Stimulated activated CD4-positive, alpha-beta T cell treated with anti-CD3 and anti-CD28 coated beads, TNF-alpha, amount 100 ng/mL, for 1 hour (primary cell): ENCODE data around the gene UGP2.
"Not testable (repeated sequence)": the region's sequence is repeated elsewhere in the genome, so short reads cannot be mapped to it uniquely, and the experiment has no call there.

Experiments
- DNase-seq, 3 donors: peaks; one replicate each; pipeline ENCODE4 v3.0.0-alpha.2; 2020; ENCODE audit warnings: low read depth in 3 of 3, low spot score in 1 of 3

UGP2 gene

DNA sequence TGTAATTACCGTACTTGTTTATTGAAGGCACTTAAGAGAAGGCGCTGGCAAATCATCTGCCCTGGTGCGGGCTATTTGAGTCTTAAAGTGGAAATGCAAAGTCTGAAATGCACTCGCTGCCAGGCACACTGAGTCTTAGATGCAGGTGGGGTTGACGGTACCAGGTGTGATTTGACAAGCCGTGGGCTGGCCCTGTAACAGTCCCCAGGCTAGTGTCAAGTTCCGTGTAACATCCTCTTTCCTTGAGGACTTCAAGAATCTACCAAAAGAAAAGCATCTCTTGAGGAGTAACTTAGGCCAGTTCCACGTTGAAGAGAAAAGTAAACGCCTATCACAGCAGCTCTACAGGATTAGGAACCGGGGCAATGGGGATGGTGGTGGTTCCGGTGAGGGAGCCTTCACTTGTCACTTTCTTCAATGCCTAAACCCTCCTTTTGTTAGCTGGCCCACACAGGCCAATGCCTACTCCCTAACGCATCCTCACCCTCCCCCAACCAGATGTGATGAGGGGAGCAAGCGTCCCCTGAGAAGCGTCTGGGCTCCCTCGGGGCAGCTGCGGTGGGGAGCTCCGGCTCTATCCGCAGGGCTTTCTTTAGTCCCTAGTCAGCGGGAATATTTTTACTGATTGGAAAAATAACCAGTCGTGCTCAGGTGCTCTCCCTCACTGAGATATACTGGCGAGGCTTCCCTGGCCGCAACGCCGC is 1.5 kb upstream of the UGP2 start:
- DNase-seq, result peak in 1 of 3 donors; percentile 23

DNA sequence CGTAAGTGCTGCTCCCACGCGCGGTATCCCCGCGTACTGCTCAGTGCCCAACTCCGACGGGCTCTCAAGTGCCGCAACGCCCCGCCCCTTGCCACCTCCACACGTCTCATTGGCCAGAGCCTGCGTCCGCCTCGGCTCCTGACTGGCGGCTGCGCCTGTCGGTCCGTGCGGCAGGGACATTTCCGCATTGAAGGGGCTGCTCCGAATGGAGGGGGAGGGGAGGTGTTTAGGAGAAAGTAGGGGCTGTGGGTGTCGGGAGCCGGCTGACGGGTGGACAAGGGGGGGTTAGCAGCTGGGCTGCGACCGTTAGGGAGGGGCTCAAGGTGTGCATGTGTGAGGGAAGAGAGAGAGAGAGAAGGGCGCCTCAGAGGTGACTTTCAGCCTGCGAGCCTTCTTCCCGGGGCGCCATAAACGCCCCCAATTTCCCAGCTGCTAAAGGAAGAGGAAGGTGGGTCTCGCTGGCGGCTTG is 877 bp upstream of the UGP2 start:
- peak; percentile 93 for DNase-seq

DNA sequence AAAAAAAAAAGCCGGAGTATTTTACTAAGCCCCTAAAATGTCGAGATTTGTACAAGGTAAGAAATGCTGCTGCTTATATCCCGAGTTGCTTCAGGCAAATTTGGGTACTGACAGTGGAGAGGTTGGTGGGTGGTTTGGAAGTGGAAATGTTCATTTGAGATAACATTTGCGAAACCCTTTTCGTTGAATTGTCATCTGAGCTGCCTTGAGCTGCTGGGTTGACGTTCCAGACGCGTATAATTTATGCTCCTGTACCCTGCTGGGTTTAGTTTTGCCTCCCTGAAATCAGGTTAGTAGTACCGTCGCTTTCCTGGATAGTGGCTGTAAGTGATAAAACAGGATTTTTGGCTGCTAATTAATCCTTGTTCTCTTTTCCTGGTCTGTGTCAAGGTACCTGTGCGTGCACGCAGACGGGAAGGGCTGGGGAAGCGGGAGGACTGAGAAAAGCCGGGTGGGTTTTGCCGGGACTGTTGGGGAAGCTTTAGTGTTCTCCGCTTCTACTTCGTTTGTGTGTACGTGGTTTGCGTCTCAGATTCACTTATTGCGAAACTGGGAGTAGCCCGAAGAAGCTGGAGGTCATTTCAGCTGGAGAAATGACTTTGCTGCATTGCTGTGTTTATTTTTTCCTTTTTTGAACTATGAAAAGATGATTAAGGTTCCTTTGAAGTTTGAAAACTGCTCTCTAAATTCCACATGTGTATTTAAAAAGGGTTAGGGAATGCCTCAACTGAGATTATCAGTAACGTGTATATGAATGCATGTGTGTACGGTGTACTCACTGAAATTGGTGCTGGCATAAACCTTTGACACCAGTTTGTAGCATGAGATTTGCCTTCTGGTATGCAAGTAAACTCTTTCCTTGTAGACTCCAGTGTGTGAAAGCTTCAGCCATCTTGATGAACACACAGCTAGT is 709 bp downstream of the UGP2 start:
- DNase-seq, result no peak

DNA sequence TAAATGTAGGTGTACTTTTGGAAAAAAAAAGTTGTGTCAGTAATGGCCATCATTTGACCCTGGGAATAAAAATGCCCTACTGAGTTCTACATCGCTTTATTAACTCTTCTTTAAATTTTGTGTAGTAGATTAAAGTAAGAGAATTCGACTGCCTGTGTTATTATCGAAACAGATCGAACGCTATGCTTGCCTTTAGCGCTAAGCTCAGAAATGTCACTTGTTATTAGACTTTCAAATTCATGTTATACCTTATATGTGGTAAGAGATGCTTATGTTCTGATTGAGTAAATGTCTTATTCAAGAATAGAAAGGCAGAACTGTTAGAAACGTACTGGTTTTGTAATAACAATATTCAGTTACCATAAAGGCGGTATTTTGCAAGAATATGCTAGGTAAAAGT is 1.4 kb downstream of the UGP2 start:
- DNase-seq, result no peak

DNA sequence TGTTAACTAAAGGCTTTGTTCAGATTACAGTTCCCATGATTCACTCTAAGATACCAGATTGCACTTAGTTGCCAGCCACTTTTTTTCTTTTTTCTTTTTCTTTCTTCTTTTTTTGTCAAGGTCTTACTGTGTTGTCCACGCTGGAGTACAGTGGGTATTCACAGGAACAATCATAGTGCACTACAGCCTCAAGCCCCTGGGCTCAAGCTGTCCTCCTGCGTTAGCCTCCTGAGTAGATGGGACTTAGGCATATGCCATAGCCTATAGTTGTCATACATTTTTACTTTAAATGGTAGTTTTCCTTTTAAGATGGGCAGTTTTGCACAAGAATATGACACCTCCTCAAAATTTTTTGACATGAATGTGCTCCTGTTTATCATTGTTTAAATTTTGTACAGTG is 2.1 kb downstream of the UGP2 start:
- no peak for DNase-seq

DNA sequence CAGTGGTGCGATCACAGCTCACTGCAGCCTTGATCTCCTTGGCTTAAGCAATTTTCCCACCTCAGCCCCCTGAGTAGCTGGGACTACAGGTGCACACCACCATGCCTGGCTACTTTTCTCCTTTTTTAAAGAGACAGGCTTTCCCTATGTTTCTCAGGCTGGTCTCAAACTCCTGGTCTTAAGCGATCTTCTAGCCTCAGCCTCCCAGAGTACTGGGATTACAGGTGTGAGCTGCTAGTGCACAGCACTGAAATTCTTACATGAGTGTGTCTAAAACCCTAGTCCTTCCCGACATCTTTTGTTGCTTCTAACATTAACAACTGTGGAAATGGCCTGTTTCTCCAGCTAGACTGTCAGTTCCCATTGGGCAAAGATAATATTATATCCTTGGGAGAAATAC is 2.9 kb downstream of the UGP2 start:
- DNase-seq, result no peak

DNA sequence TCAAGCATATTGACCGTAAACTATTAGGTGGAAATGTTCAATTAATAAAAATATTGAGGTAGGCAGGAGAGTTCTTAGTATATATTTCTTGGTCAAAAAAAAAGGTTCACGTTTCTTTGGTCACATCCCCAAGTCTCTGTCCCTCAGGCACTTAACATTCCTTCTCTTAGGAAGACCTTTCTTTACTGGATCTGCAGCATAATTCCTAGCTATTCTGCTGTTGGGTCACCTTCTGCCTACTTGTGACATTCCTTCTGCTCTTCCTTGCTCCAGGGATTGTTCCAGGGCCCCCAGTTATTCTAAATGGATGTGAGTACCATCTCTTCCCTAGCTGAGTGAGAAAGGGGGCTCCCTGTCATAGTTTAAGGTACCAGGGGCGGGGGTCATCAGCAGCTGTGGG is 4.2 kb downstream of the UGP2 start:
- DNase-seq, result no peak

DNA sequence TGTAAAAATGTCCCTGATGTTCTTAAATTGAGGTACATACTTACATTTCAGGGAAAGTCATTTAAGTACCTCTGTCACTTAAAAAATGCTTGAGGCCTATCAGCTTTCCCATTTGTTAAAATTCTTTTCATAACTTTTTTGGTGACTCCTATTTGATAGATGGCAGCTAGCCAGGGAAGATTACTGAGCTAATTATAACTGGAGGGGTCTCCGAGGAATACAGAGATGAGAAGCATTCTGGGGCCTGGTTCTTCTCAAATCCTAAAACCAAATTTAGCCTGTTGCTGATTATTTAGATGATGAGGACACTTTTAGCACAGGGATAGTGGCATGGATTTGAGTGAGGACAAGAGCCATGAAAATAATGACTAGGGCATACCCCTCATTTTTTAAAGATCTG is 4.8 kb downstream of the UGP2 start:
- no peak for DNase-seq

DNA sequence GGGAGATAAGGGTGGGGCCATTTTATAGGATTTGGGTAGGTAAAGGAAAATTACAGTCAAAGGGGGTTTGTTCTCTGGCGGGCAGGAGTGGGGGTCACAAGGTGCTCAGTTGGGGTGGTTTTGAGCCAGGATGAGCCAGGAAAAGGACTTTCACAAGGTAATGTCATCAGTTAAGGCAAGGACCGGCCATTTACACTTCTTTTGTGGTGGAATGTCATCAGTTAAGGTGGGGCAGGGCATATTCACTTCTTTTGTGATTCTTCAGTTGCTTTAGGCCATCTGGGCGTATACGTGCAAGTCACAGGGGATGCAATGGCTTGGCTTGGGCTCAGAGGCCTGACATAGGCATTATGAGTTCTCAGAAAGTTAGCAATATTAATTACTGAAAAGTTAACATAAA is 5.9 kb downstream of the UGP2 start:
- DNase-seq, result not testable (repeated sequence)

DNA sequence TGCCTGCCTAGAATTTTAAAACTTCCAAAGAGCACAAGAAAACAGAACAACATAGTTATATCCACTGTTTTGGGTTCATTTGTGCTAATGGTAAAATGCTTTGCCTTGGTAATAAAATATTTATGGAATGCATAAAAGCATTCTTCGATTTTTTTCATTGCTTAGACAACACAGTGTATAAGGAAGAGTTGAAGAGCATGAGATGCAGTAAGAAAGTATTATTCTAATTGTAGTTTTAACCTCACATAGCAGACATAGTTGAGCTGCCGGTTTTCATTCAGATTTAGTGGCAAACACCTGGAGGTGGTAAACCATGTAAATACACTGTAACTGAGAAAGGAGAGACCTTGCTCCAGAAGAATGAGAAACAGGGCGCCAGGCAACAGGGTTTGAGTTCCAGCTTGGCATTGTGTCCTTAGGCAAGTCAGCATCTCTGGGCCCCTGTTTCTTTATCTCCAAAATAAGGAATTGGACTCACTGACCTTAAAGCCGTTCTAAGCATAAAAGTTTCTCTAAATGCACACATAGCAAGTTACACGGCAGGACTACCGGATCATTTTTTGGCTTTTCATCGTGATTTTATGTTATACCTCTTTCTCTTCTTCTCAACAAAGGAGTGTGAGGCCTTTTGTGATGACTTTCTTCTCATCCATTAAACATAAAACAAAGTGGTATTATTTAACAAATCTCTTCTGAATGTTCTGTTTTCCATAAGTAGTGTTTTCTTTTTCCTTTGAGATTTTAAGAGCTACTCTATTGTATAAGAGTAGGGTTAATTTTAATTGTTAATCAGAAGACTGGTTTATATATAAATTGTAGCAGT is 7.9 kb downstream of the UGP2 start:
- DNase-seq, result no peak

DNA sequence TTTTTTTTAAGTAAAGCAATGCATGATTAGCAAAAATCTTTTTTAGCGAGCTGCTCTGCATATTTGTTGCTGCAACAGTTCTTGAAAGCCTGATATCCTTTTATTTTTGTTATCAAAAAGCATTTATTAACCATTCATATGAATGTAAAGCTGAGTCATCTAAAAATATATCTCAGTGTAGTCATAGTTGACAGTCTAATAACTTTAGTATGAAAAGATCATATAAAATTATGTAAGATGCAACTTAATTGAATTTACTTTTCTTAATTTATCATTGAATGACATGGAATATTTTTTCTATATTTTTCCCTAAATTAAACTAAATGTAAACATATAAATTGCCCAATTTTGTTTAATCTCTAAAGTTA is 8.5 kb downstream of the UGP2 start:
- no peak for DNase-seq

DNA sequence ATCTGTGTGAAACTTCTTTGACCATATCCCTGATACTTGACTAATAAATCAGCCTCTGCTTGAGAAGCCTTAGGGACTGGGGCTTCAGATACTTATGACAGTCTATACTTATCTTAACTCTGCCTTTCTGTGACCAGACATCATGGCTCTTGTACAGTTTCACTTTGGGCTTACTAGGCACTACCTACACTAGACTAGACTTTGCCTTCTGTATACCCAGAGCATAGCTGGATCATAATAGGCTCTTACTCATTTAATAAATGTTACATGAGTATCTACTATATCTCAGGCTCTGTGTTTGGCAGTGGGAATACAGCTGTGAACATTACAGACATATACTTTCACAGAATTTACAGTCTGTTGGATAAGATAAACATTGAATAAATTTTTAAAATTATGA is 9.0 kb downstream of the UGP2 start:
- DNase-seq, result no peak

DNA sequence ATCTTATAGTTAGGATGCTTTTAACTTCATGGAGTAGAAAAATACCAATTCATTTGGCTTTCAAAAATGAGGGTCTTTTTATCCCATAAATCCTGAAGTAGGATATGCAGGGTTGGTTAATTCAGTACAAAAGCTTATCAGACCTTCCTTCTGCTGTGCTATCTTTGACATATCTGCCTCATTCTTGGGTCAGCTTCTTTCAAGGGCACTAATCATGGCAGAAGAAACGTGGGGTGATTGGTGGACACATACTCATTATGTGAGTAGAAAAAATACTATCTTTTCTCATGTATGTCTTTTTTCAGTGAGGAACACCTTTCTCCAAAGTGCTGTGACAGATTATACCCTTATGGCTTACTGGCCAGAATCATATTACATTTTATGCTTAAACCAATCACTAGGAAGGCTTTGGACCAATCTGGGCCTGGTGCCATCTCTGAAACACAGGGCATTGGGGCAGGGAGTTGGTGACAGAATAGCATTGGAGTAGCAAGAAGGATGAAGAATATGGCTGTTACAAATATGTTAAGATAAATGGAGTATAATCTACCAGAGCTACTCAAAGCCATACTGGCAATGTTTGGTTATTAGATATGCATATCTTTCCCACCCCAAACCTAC is 10.1 kb downstream of the UGP2 start:
- no peak for DNase-seq

DNA sequence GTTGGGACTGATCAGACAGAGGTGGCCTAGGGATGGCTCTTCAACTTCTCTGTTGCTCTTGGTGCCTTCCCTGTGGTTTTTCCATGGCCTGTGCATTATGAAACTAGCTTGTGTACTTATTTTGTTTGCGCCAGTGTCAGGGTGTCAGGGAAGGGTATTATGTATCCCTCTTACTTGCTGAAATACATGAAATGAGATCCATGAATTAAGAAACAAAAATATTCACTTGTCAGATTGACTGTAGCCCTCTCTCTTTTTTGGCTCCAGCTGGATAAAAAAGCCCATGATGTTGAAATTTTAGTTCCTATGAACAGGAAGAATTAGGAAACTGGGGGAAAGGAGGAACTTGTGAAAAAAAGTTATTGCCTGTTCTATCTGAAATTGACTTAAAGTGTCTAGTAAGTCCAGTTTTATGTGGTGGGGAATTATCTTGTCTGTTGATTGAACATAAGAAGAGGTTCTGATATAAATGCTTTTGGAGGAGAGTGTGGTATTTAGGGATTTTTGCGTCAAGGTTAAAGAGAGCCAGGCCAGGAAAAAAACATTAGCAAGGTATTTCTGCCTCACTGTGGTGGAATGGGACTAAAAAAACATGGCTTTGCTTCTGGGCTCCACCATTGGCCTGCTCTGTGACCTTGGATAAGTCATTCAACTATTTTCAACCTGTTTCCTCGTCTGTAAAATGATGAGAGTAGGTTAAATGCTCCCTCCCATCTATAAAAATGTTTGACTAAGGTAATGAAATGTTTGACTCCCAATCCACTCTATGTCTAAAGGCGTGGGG is 12.0 kb downstream of the UGP2 start:
- DNase-seq, result no peak

DNA sequence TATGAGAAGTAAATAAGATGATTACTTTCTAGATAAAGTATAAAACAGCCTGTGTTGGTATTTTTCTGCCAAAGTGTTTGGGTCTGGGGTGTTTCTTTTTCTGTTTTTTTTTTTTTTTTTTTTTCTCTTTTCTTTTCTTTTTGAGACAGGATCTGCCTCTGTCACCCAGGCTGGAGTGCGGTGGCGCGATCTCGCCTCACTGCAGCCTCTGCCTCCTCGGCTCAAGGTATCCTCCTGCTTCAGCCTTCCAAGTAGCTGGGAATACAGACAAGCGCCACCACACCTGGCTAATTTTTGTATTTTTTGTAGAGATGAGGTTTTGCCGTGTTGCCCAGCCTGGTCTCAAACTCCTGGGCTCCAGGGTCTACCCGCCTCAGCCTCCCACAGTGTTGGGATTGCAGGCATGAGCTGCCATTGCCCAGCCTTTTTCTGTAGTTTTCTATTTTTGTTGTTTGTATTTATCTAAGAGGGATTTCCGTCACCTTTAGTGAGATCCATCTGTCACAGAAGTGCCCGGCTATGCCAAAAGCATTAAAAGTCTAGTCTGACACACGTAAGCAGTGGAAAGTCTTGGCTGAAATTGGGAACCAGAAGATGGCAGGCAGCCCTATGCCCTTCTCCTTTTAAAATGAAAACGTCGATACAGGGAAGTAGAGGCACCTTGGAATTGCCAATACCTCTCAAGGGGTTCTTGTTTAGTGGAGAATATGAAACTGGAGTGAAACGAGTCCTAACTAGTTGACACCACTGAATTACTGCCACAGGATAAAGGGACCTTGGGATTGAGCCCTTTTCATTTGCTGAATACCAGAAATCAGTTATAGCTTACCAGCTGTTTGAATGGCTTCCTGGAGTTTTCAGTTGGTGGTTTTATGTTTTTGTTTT is 14.0 kb downstream of the UGP2 start:
- DNase-seq, result no peak

DNA sequence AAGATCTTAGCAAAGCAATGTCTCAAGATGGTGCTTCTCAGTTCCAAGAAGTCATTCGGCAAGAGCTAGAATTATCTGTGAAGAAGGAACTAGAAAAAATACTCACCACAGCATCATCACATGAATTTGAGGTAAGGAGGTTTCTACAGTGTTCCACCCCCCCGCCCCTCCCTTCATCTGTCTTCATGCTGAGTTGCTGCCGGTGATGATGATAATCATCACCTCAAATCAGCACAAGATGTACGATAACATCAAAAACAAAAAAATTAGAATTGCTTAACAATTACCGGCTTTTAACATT is 14.6 kb downstream of the UGP2 start:
- DNase-seq, result no peak

DNA sequence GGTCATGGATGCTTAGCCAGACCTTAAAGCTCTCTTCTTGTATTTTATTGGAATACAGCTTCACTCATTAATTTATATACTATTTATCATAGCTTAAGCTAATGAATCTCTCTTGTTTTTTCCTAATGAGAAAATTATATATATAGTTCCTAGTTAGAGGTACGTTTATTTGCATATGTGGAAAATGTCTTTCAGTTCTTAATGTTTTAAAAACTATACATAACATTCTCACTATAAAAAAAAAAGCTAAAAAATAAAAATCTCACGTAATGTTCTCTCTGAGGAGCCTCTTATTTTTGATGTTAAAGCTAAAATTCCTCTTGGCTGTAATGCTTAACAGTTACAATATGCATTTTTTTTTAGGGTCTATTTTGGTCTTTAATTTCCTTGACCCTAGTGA is 16.6 kb downstream of the UGP2 start:
- no peak for DNase-seq

DNA sequence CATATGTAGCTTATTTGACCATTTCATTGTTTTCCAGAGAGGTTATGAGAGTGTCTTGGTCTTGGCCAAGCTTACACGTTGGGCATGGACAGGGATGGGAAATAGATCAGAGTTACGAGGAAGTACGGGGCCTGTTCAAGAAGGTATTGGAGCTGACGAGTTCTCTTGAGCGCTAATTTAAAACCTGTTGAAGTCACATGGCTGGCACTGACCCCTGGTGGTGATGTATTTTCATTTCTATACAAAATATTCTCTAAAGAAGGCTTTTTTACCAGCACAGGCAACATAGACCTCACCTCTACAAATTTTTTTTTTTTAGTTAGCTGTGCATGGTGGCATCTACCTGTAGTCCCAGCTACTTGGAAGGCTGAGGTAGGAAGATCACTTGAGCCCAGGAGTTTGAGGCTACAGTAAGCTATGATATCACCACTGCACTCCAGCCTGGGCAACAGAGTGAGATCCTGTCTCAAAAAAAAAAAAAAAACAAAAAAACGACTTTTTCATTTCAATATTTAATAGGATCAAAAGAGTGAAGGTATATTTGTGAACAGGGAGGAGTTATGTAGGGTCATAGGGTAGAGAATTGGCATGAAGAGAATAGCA is 19.6 kb downstream of the UGP2 start:
- DNase-seq, result peak; percentile 20 to 30 (median 24)

DNA sequence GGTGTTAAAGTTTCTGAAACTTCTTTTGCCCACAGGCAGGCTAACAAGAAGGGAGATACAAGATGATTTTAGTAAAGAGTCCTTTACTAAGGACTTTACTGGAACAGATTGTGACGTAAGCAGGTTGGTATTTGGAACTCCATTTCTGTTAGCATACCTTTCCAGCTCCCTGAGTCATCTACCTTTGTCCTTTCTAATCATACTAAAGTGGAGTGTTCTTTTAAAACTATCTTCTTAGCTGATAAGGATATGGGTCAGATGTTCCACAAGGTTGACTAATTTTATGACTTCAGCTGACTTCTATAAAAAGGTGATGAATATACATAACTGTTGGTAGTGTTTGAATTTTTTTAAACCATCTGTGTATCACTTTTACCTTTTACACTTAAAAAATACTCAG is 21.1 kb downstream of the UGP2 start:
- no peak for DNase-seq
